ENCODE measurements around the gene CMIP. TPM values are rescaled to one million over a fixed set of nuclear protein-coding genes. Genes with fewer than 3 reads are reported as not detected.

The CMIP gene
- total and polyA plus RNA-seq, 7 donors, result 1.4 to 8.9 (median 4.1) TPM

DNA sequence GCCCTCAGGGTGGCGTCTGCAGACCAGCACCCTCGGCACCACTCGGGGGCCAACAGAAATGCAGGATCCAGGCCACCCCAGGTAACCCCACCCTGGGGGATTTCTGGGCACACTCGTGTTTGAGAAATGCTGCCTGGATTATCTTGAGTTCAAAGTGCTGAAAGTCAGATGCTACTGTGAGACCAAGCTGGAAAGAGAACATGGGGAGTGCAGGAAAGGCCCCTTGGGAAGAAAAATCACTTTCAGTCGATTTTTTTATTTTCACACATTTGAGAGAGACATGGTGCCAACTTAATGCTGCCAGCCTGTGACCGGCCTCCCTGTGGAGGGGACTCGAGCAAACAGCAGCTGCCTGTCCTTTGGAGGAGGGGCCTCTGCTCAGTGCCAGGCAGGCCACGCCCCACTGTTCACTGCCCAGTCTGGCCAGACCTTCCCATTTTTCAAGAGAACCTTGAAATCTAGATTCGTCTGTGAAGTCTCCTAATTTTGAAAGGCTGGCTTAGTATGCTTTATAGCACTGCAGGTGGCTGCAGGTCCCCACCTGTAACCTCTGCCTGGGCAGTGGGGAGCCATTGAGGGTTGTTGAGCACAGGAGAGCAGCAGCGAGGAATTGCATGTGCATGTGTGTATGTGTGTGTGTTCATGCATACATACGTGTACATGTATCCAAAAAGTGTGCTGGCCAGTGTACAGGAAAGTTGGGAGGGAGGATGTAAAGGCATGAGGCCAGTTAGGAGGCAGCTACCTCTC is 263.8 kb downstream of the CMIP start:
- H3K27me3 ChIP-seq (ENCODE audit: insufficient read depth in 3 of 3, low read length in 2 of 3), result peaks cover 0 to 2% (median 0%) of the 10 kb centered on the region in 3 donors
- WGBS, 3 donors, result 47 to 72% (median 50%) methylated on average over 11 of the region's 11 CpGs
- TF ChIP-seq, protein P1, sequence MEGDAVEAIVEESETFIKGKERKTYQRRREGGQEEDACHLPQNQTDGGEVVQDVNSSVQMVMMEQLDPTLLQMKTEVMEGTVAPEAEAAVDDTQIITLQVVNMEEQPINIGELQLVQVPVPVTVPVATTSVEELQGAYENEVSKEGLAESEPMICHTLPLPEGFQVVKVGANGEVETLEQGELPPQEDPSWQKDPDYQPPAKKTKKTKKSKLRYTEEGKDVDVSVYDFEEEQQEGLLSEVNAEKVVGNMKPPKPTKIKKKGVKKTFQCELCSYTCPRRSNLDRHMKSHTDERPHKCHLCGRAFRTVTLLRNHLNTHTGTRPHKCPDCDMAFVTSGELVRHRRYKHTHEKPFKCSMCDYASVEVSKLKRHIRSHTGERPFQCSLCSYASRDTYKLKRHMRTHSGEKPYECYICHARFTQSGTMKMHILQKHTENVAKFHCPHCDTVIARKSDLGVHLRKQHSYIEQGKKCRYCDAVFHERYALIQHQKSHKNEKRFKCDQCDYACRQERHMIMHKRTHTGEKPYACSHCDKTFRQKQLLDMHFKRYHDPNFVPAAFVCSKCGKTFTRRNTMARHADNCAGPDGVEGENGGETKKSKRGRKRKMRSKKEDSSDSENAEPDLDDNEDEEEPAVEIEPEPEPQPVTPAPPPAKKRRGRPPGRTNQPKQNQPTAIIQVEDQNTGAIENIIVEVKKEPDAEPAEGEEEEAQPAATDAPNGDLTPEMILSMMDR (IDR thresholded peaks at IDR 0.05), result no peak
- no peaks in the 10 kb centered on the region for H3K9me3 ChIP-seq
- no peak for DNase-seq
- no peaks in the 10 kb centered on the region for H3K4me1 ChIP-seq
- no peak for ATAC-seq
- peaks cover 0 to 16% of the 10 kb centered on the region in 2 donors for H3K36me3 ChIP-seq (ENCODE audit: insufficient read depth in 1 of 2, low read depth in 1 of 2)
- intact Hi-C loops (cut with DNase I), result no loop called here
- no peak overlapping the region for H3K4me3 ChIP-seq
- H3K27ac ChIP-seq, result no peak overlapping the region

DNA sequence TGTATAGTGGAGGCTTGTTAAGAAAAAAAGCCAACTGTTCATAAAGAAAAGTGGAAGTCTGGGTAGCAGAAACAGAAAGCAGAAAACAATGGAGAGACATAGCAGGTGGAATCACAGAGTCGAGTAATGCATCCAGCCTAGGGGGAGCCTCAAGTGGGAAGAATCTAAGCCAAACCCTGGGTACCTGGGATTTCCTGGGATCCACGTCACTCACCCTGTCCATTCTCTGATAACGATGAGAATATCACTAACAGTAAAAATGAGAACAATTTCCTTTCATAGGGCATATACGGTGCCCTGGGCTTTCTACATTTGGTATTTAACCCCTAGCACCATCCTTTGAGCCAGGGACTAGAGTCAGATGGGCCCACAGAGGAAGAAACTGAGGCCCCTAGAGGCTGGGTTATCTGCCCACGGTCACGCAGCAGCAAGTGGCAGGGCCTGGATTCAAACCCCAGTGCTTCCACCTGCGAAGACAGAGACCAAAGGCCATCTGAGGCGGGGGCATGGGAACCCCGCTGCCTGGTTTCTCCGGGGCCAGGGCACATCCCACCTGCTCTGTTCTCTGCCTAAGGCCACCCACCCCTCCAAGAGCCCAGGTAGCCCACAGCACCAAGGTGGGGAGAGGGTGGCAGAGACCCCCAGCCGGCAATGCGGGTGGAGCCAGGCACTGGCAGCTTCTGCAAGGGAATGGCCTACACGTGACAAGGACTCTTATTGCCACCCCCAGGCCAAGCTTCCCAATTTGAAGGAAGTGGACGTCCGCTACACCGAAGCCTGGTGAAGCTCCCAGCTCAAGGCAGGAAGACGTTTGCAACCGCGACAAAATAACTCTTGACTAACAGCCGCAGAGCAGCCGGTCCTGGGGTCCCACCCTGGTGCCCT is 264.6 kb downstream of the CMIP start:
- H3K4me1 ChIP-seq, result no peaks in the 10 kb centered on the region
- 77 to 86% (median 83%) methylated on average over 21 of the region's 21 CpGs for WGBS, 3 donors
- ATAC-seq (no peak), DNase-seq (no peak)
- peaks cover 0 to 16% of the 10 kb centered on the region in 2 donors for H3K36me3 ChIP-seq (ENCODE audit: insufficient read depth in 1 of 2, low read depth in 1 of 2)
- H3K4me3 ChIP-seq, result no peak overlapping the region
- H3K27me3 ChIP-seq (ENCODE audit: insufficient read depth in 3 of 3, low read length in 2 of 3), result peaks cover 0 to 2% (median 0%) of the 10 kb centered on the region in 3 donors
- TF ChIP-seq, protein P1 (IDR thresholded peaks at IDR 0.05), result no peak
- intact Hi-C loops (cut with DNase I), result no loop called here
- H3K27ac ChIP-seq, result no peak overlapping the region
- H3K9me3 ChIP-seq, result no peaks in the 10 kb centered on the region

DNA sequence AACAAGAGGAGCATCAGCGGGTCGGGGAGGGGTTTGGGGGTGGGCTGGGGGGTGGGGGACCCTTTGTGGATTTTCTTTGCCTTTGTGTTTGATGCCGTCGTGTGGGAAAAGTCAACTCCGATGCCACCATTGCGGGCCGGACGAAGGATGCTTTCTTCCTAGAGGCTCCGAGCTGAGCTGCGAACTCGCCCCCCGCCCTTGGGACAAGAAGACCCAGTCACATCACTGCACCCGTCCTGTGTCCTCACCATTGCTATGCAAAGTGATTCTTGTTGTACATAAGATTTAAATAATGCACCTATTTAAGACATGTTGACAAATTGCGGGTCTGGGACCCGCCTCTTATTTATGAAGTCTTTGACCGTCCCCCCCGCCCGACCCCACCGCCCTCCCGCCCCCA is 265.4 kb downstream of the CMIP start:
- Histone ChIP-seq H3K27me3 (ENCODE audit: insufficient read depth in 3 of 3, low read length in 2 of 3) (peaks cover 0 to 2% (median 0%) of the 10 kb centered on the region in 3 donors), H3K27ac (no peak overlapping the region), H3K9me3 (no peaks in the 10 kb centered on the region), H3K36me3 (ENCODE audit: insufficient read depth in 1 of 2, low read depth in 1 of 2) (peaks cover 0 to 12% of the 10 kb centered on the region in 2 donors), H3K4me1 (no peaks in the 10 kb centered on the region), H3K4me3 (no peak overlapping the region)
- intact Hi-C loops (cut with DNase I), result no loop called here
- TF ChIP-seq, protein P1 (IDR thresholded peaks at IDR 0.05), result no peak
- ATAC-seq (no peak), DNase-seq (no peak)
- 94 to 97% (median 96%) methylated on average over 20 of the region's 20 CpGs for WGBS, 3 donors

DNA sequence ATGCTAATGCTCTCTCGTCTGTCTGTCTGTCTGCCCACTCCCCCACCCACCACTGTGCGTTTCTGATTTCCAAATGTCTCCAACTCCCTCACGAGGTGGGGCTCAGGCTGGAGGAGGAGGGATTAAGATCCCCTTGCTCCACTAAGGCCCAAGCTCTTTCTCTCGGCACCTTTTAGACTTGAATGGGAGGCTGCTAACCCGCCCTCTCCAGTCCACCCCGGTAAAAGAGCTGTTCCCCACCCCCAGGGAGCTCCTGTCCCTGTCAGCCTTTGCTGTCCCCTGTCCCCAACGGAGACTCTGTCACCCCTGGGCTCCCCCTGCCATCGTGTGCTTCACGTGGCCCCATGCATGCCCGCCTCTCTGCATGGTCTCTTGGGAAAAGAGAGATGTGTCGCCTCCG is 266.0 kb downstream of the CMIP start:
- Histone ChIP-seq H3K36me3 (ENCODE audit: insufficient read depth in 1 of 2, low read depth in 1 of 2) (peaks cover 0 to 7% of the 10 kb centered on the region in 2 donors), H3K4me3 (no peak overlapping the region), H3K27ac (no peak overlapping the region), H3K9me3 (no peaks in the 10 kb centered on the region), H3K4me1 (no peaks in the 10 kb centered on the region), H3K27me3 (ENCODE audit: insufficient read depth in 3 of 3, low read length in 2 of 3) (peaks cover 0 to 2% (median 0%) of the 10 kb centered on the region in 3 donors)
- DNase-seq (no peak), ATAC-seq (no peak)
- TF ChIP-seq, protein P1 (IDR thresholded peaks at IDR 0.05), result no peak
- intact Hi-C loops (cut with DNase I), result no loop called here
- WGBS, 3 donors, result 80 to 82% (median 82%) methylated on average over 10 to 12 of the region's 12 CpGs
